Kidney epithelial cell (primary cell): ENCODE data around the gene HCK. TPM values are rescaled to one million over a fixed set of nuclear protein-coding genes. Genes with fewer than 3 reads are reported as not detected.

Source experiments
- DNase-seq: peaks from one replicate; pipeline ENCODE4 v3.0.0-alpha.2; 2010; ENCODE audit warnings: low read depth
- H3K27me3 ChIP-seq: 2 replicates; pipeline ENCODE4 v1.6.0; 2011; ENCODE audit warnings: low read length; ENCODE audit not compliant: control insufficient read depth, insufficient read depth
- H3K36me3 ChIP-seq: 2 replicates; pipeline ENCODE4 v1.5.1; 2011; ENCODE audit warnings: low read length; ENCODE audit not compliant: control insufficient read depth, insufficient read depth
- H3K4me3 ChIP-seq: 2 replicates; pipeline ENCODE4 v1.5.1; 2011; ENCODE audit warnings: low read depth, mild to moderate bottlenecking, control low read depth, low read length
- total RNA-seq: library from RNA; depleted of rRNA; stranded (reverse); fragments of >200 nt; gene quantifications from 2 replicates; pipeline ENCODE4 v1.2.3, GENCODE V29; 2015
- TF ChIP-seq, protein P1 (sequence below): IDR thresholded peaks from 2 replicates; pipeline ENCODE4 v1.5.1; 2011; ENCODE audit warnings: mild to moderate bottlenecking, moderate library complexity, low read length, control low read depth, inconsistent platforms; ENCODE audit not compliant: insufficient read depth, poor library complexity, severe bottlenecking

The HCK gene
- total RNA-seq, 1 donor from 2014 or later: 0.17 TPM

DNA sequence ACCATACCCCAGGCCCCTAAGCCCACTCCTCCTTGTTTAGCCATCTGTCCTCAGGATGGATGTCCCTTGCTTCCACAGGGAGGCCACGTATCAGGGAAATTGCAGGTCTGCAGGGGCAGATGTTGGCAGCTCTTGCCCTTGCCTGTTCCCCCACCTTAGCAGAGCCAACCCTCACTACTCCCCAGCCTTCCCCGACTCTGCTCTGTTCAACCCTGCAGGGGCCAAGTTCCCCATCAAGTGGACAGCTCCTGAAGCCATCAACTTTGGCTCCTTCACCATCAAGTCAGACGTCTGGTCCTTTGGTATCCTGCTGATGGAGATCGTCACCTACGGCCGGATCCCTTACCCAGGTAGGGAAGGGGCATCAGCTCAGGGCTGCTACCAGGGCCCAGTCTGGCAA lies 46.7 kb downstream of the HCK start:
- TF ChIP-seq, protein P1, sequence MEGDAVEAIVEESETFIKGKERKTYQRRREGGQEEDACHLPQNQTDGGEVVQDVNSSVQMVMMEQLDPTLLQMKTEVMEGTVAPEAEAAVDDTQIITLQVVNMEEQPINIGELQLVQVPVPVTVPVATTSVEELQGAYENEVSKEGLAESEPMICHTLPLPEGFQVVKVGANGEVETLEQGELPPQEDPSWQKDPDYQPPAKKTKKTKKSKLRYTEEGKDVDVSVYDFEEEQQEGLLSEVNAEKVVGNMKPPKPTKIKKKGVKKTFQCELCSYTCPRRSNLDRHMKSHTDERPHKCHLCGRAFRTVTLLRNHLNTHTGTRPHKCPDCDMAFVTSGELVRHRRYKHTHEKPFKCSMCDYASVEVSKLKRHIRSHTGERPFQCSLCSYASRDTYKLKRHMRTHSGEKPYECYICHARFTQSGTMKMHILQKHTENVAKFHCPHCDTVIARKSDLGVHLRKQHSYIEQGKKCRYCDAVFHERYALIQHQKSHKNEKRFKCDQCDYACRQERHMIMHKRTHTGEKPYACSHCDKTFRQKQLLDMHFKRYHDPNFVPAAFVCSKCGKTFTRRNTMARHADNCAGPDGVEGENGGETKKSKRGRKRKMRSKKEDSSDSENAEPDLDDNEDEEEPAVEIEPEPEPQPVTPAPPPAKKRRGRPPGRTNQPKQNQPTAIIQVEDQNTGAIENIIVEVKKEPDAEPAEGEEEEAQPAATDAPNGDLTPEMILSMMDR: no peak
- Histone ChIP-seq H3K4me3 (no peak overlapping the region), H3K27me3 (peaks cover 11% of the 10 kb centered on the region), H3K36me3 (no peaks in the 10 kb centered on the region)
- no peak for DNase-seq

DNA sequence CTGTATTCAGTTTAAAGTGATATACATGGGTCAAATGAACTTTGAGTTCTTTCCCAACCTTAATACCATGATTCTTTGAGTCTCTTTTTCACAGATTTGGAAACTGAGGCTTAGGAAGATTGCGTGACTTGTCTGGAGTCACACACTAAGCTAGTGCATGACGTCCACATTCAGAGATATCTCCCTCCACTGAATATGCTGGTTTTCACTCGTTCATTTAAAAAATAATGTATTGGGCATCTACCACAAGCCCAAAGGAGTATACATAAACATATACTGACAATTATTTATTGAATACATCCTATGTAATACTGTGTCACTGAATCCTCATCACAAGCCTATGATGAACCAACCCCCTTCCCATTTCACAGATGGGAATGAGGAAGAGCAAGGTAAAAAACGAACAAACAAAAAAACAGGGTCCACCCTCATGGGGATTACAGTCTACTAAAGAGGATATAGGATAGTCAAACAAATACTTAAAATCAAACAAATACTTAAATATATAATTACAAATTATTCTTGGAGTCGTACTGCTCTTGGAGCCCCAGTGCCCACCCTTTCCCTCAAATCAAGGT lies 56.9 kb downstream of the HCK start:
- H3K36me3 ChIP-seq: no peaks in the 10 kb centered on the region
- TF ChIP-seq, protein P1: no peak
- no peaks in the 10 kb centered on the region for H3K27me3 ChIP-seq
- no peak for DNase-seq
- H3K4me3 ChIP-seq: no peak overlapping the region

DNA sequence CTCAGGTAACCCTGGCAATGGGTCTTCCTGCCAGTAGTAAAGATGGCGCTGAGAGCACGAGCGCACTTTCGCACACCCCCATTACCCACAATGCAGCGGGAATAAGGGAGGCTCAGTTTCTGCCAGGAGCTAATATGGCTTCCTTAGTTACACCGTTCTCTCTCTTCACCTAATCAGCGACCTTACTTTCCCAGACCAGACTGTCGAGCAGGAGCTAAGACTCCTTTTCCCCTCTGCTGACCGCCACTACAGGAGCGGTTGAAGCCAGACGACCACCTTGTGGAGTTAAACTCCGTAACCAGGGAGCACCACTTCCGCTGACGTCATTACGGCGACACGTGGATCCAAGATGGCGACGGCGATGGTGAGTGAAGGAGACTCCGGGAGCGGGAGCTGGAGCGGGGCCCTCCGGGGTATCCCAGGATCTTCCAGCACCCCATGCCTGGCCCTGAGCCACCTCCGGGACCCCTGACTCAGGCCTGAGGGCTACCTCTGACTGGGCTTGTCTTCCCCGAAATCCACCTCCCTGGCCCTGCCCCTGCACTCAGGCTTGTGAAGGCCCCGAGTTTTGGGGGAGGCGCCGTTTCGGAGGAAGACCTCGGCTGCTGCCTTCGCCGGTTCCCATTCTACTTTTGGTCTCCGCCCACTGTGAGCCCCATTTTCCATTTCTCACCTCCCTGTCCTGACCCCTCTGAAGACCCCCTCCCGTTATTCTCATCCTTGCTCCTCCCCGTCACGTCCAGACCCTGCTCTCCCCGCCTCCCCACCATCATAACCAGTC lies 57.5 kb downstream of the HCK start, which contains the start of gene TM9SF4:
TSS of gene TM9SF4 (plus strand) at position 323 of the 781 bp plus-strand sequence. CDS start at position 350, 27 bp downstream.
- no peaks in the 10 kb centered on the region for H3K27me3 ChIP-seq
- H3K36me3 ChIP-seq: no peaks in the 10 kb centered on the region
- H3K4me3 ChIP-seq: peak within 1 kb of the TSS; percentile 75
- peak; percentile 62 for DNase-seq
- TF ChIP-seq, protein P1: no peak

DNA sequence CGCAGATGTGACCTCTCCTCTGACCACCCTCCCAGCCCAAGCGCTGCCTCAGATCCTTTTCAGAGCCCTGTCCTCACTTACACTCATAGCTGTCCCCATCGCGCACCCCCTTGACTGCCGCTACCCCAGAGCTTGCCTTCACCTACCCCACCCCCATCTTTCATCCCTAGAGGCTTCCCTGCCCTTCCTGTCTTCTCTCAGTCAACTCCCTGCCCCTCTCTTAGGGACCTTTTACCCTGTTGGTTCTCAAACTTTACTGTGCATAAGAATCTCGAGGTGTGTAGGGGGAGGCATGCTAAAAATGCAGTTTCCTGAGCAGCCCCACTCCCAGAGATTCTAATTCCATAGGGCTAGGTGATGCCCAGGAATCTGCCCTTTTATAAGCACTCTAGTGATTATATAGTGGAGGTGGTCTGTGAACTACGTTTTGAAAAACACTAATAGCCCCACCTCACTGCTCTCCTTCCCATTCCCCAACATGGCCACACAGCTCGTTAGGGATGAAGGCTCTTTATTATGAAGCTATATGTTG lies 58.2 kb downstream of the HCK start:
- no peaks in the 10 kb centered on the region for H3K36me3 ChIP-seq
- no peaks in the 10 kb centered on the region for H3K27me3 ChIP-seq
- no peak for DNase-seq
- TF ChIP-seq, protein P1: no peak
- peak overlapping the region; percentile 75 for H3K4me3 ChIP-seq

DNA sequence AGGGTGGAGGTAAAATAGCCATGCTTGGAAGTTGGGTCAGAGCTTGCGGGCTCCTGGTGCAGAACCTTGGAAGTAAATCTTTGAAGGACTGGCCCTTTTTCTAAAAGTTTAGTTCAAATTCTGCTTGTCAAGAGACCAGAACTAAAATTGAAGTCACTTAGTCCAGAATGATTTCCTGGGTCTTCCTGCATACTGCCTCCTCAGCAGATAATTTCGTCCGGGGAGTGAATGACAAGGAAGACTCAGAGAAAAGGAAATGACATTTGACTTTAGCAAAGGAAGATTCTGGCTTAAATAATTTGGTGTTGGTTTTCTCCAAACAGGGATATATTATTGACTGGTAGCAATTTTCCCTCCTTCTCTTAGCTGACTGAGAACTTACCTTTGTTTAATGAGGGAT lies 58.7 kb downstream of the HCK start:
- Histone ChIP-seq H3K36me3 (no peaks in the 10 kb centered on the region), H3K4me3 (peak overlapping the region; percentile 75), H3K27me3 (no peaks in the 10 kb centered on the region)
- DNase-seq: no peak
- TF ChIP-seq, protein P1: no peak
